Endothelial cell of umbilical vein (primary cell): ENCODE measurements around the gene CLOCK. TPM values are rescaled to one million over a fixed set of nuclear protein-coding genes. Genes with fewer than 3 reads are reported as not detected.

Experiments used
- BruUV-seq: library from RNA; stranded (reverse); fragments of 400-500 nt; replicated peaks from 2 replicates; lab custom pipeline; 2021; lab: Mats Ljungman, UMichigan
- CTCF ChIA-PET: fragments of 300-600, 350-600 bp; sonication (Branson Sonifier 250); formaldehyde crosslinking; loops from one replicate; lab custom pipeline; 2021; ENCODE audit warnings: antibody characterized with exemption, inconsistent platforms; lab: Charles Lee
- POLR2A ChIA-PET: fragments of 300-600, 350-600 bp; sonication (Branson Sonifier 250); formaldehyde crosslinking; loops from one replicate; lab custom pipeline; 2021; ENCODE audit warnings: antibody characterized with exemption, inconsistent platforms; lab: Charles Lee
- DNase-seq: peaks from one replicate; pipeline ENCODE4 v3.0.0-alpha.2; 2011; ENCODE audit warnings: low read depth, low spot score
- FAIRE-seq: peaks from 2 replicates; lab custom pipeline; 2011; peaks lifted over from hg19 to GRCh38; lab: Jason Lieb, UNC
- H2AFZ ChIP-seq: 2 replicates; pipeline ENCODE4 v1.6.0; 2012; ENCODE audit warnings: low read depth, low read length, control low read depth, inconsistent platforms
- H3K27ac ChIP-seq: 2 replicates; pipeline ENCODE4 v1.5.1; 2011; ENCODE audit warnings: low read depth, mild to moderate bottlenecking, control low read depth, low read length, moderate library complexity; ENCODE audit not compliant: insufficient read depth
- H3K27me3 ChIP-seq, 2 experiments: 2 replicates each; pipeline versions ENCODE4 v1.6.0 to v1.6.1; 2011; ENCODE audit warnings: low read length in 2 of 2, mixed read lengths in 1 of 2; ENCODE audit not compliant: control insufficient read depth in 2 of 2, insufficient read depth in 2 of 2
- H3K36me3 ChIP-seq, 2 experiments: 2 replicates in 1 of 2; 3 replicates in 1 of 2; pipeline ENCODE4 v1.5.1; 2011; ENCODE audit warnings: low read length in 2 of 2, mild to moderate bottlenecking in 1 of 2, moderate library complexity in 1 of 2; ENCODE audit not compliant: control insufficient read depth in 2 of 2, insufficient read depth in 2 of 2; ENCODE audit errors: extremely low read depth in 1 of 2
- H3K4me1 ChIP-seq: 3 replicates; pipeline ENCODE4 v1.5.1; 2011; ENCODE audit warnings: mild to moderate bottlenecking, low read length; ENCODE audit not compliant: control insufficient read depth, insufficient read depth; ENCODE audit errors: extremely low read depth
- H3K4me2 ChIP-seq: 2 replicates; pipeline ENCODE4 v1.6.1; 2011; ENCODE audit warnings: low read length, control low read depth, mixed read lengths; ENCODE audit not compliant: insufficient read depth
- H3K4me3 ChIP-seq, 3 experiments: fragments of 200-600 bp in 1 of 3; sonication (generic), shearing (Covaris generic) in 1 of 3; replicated peaks in 1 of 3; 2 replicates each; pipeline ENCODE4 v1.5.1; 2011 to 2016; ENCODE audit warnings: control low read depth in 3 of 3, low read length in 3 of 3, mild to moderate bottlenecking in 2 of 3, inconsistent platforms in 1 of 3, low read depth in 1 of 3, moderate library complexity in 1 of 3; ENCODE audit not compliant: insufficient read depth in 1 of 3
- H3K79me2 ChIP-seq: 2 replicates; pipeline ENCODE4 v1.6.0; 2012; ENCODE audit warnings: low read length, inconsistent platforms; ENCODE audit not compliant: control insufficient read depth, insufficient read depth
- H3K9ac ChIP-seq: replicated peaks from 2 replicates; pipeline ENCODE3; 2011; ENCODE audit warnings: low read length, control low read depth; ENCODE audit not compliant: insufficient read depth; ENCODE audit errors: extremely low read depth
- H3K9me1 ChIP-seq: replicated peaks from 3 replicates; pipeline ENCODE4 v1.6.0; 2011; ENCODE audit warnings: mild to moderate bottlenecking, low read length; ENCODE audit not compliant: control insufficient read depth, insufficient read depth; ENCODE audit errors: extremely low read depth
- H3K9me3 ChIP-seq: replicated peaks from 2 replicates; pipeline ENCODE4 v1.5.1; 2012; ENCODE audit warnings: low read length, inconsistent platforms; ENCODE audit not compliant: control insufficient read depth, insufficient read depth
- H4K20me1 ChIP-seq: replicated peaks from 2 replicates; pipeline ENCODE3; 2011; ENCODE audit warnings: mild to moderate bottlenecking, low read length; ENCODE audit not compliant: control insufficient read depth, insufficient read depth; ENCODE audit errors: extremely low read depth
- EZH2 ChIP-seq: IDR thresholded peaks from 2 replicates; pipeline ENCODE4 v1.6.1; 2012; ENCODE audit warnings: borderline replicate concordance, low read depth, mild to moderate bottlenecking, moderate library complexity, low read length, inconsistent platforms; ENCODE audit not compliant: severe bottlenecking
- dilution Hi-C: fragments of 300-500 bp; cut with MboI; formaldehyde crosslinking; loops from one replicate; pipeline ENCODE4 v1.15.0; 2019; ENCODE audit warnings: low sequenced_read_pairs; ENCODE audit not compliant: extremely low pct_ligation_motif_present
- intact Hi-C: fragments of 100-400 bp; cut with micrococcal nuclease; formaldehyde crosslinking; loops from one replicate; pipeline ENCODE4 v1.10.0; 2022
- polyA plus RNA-seq, 4 experiments: library from polyadenylated mRNA; depleted of rRNA in 3 of 4; stranded (reverse) in 3 of 4; unstranded in 1 of 4; fragments of >200 nt; gene quantifications; 2 replicates each; pipeline versions ENCODE4 v1.2.1 to v1.2.3, GENCODE V29; 2011 to 2012; ENCODE audit warnings: missing spikeins in 1 of 4
- total RNA-seq: library from RNA; stranded (reverse); gene quantifications from 2 replicates; pipeline ENCODE4 v1.2.3, GENCODE V29; 2021
- TF ChIP-seq, protein P1 (sequence below), 2 donors: IDR thresholded peaks; 1 replicate in 1 of 2; 2 replicates in 1 of 2; pipeline ENCODE4 v1.5.1; 2011; ENCODE audit warnings: low read length in 2 of 2, mild to moderate bottlenecking in 2 of 2, moderate library complexity in 2 of 2, control low read depth in 1 of 2, inconsistent platforms in 1 of 2, low read depth in 1 of 2; ENCODE audit not compliant: insufficient read depth in 1 of 2; ENCODE audit errors: extremely low read depth in 1 of 2

The CLOCK gene
- total and polyA plus RNA-seq, 2 donors (not counting 3 experiments of a cell fraction or from before 2014, with no cell fraction given), result 7.5 to 23.8 TPM

GRCh38 chr4:55554453-55555030 lies 7.8 kb upstream of the CLOCK start:
- no peak overlapping the region for H3K4me3 ChIP-seq
- peaks cover under 1 to 2% of the 10 kb centered on the region in 2 experiments for H3K27me3 ChIP-seq
- CTCF ChIA-PET, result interaction anchor here (0.6 to 1.5 kb wide), 43 partner anchors 8 to 583 kb away, joined by 3 to 44 read pairs (median 5); partner anchors contain the start of genes SRD5A3 and TMEM165
- no peaks in the 10 kb centered on the region for H3K79me2 ChIP-seq
- DNase-seq (peak; percentile 55), FAIRE-seq (no peak)
- H3K9me1 ChIP-seq, result no peaks in the 10 kb centered on the region
- intact Hi-C loops (loop anchor here (1.0 to 2.0 kb wide), 4 partner anchors 112 to 584 kb away; partner anchors contain the start of gene SRD5A3), dilution Hi-C loops (no loop called here)
- H4K20me1 ChIP-seq, result no peaks in the 10 kb centered on the region
- H3K4me1 ChIP-seq, result no peaks in the 10 kb centered on the region
- no peak overlapping the region for H3K27ac ChIP-seq
- H2AFZ ChIP-seq, result no peak overlapping the region
- no peaks in the 10 kb centered on the region for H3K36me3 ChIP-seq
- BruUV-seq, result no TSS peak
- H3K9ac ChIP-seq, result no peak overlapping the region
- TF ChIP-seq, protein P1, sequence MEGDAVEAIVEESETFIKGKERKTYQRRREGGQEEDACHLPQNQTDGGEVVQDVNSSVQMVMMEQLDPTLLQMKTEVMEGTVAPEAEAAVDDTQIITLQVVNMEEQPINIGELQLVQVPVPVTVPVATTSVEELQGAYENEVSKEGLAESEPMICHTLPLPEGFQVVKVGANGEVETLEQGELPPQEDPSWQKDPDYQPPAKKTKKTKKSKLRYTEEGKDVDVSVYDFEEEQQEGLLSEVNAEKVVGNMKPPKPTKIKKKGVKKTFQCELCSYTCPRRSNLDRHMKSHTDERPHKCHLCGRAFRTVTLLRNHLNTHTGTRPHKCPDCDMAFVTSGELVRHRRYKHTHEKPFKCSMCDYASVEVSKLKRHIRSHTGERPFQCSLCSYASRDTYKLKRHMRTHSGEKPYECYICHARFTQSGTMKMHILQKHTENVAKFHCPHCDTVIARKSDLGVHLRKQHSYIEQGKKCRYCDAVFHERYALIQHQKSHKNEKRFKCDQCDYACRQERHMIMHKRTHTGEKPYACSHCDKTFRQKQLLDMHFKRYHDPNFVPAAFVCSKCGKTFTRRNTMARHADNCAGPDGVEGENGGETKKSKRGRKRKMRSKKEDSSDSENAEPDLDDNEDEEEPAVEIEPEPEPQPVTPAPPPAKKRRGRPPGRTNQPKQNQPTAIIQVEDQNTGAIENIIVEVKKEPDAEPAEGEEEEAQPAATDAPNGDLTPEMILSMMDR (IDR thresholded peaks at IDR 0.05; ENCODE audit: extremely low read depth in 1 of 2, insufficient read depth in 1 of 2, low read depth in 1 of 2, low read length in 2 of 2), result peak; percentile 14 to 23
- TF ChIP-seq EZH2, result no peak
- no peak overlapping the region for H3K4me2 ChIP-seq
- POLR2A ChIA-PET, result no interaction called here
- no peaks in the 10 kb centered on the region for H3K9me3 ChIP-seq
